ENCODE results near the gene P3H1. TPM values are rescaled to one million over a fixed set of nuclear protein-coding genes. Genes with fewer than 3 reads are reported as not detected.

Gene P3H1
- total RNA-seq, 2 donors from 2014 or later: 21.0 to 52.1 TPM

- no peak for DNase-seq (ENCODE audit: low spot score)
- Histone ChIP-seq H3K4me1 (replicated peaks) (no peaks in the 10 kb centered on the region), H3K4me3 (no peak overlapping the region), H3K36me3 (no peaks in the 10 kb centered on the region), H3K9me3 (no peaks in the 10 kb centered on the region), H3K27ac (no peak overlapping the region), H3K27me3 (replicated peaks; ENCODE audit: insufficient read depth) (no peaks in the 10 kb centered on the region)
- TF ChIP-seq CTCF (IDR thresholded peaks at IDR 0.05) (peak in 3 of 4 experiments; percentile 57 to 75 (median 66)), POLR2A (IDR thresholded peaks at IDR 0.05) (no peak), POLR2AphosphoS5 (IDR thresholded peaks at IDR 0.05) (no peak)
- 42% methylated on average over 14 of the region's 14 CpGs for WGBS
- intact Hi-C loops (cut with DNase I): loop anchor here (5.0 kb wide), 1 partner anchor 170 kb away; no protein-coding TSS in a partner anchor
Observed at GRCh38 chr1:42747125-42747524, 19.7 kb downstream of the P3H1 start.

GRCh38 chr1:42746436-42747105 is 20.3 kb downstream of the P3H1 start:
- Histone ChIP-seq H3K9me3 (no peaks in the 10 kb centered on the region), H3K27me3 (replicated peaks; ENCODE audit: insufficient read depth) (no peaks in the 10 kb centered on the region), H3K4me1 (replicated peaks) (no peaks in the 10 kb centered on the region), H3K36me3 (no peaks in the 10 kb centered on the region), H3K27ac (no peak overlapping the region), H3K4me3 (no peak overlapping the region)
- DNase-seq (ENCODE audit: low spot score): no peak
- 90% methylated on average over 12 of the region's 12 CpGs for WGBS
- TF ChIP-seq POLR2AphosphoS5 (IDR thresholded peaks at IDR 0.05) (no peak), CTCF (IDR thresholded peaks at IDR 0.05) (no peak), POLR2A (IDR thresholded peaks at IDR 0.05) (no peak)
- intact Hi-C loops (cut with DNase I): loop anchor here (5.0 kb wide), 1 partner anchor 169 kb away; no protein-coding TSS in a partner anchor

- Histone ChIP-seq H3K4me1 (replicated peaks) (no peaks in the 10 kb centered on the region), H3K27me3 (replicated peaks; ENCODE audit: insufficient read depth) (no peaks in the 10 kb centered on the region), H3K27ac (no peak overlapping the region), H3K4me3 (no peak overlapping the region), H3K9me3 (no peaks in the 10 kb centered on the region), H3K36me3 (no peaks in the 10 kb centered on the region)
- 78% methylated on average over 8 of the region's 8 CpGs for WGBS
- intact Hi-C loops (cut with DNase I): loop anchor here (5.0 kb wide), 1 partner anchor 169 kb away; no protein-coding TSS in a partner anchor
- no peak for TF ChIP-seq CTCF (IDR thresholded peaks at IDR 0.05)
- TF ChIP-seq POLR2AphosphoS5 (IDR thresholded peaks at IDR 0.05): no peak
- no peak for TF ChIP-seq POLR2A (IDR thresholded peaks at IDR 0.05)
- DNase-seq (ENCODE audit: low spot score): no peak
Observed at GRCh38 chr1:42745851-42746250, 21.0 kb downstream of the P3H1 start.

- intact Hi-C loops (cut with DNase I): no loop called here
- DNase-seq (ENCODE audit: low spot score): no peak
- TF ChIP-seq CTCF (IDR thresholded peaks at IDR 0.05) (no peak), POLR2AphosphoS5 (IDR thresholded peaks at IDR 0.05) (no peak), POLR2A (IDR thresholded peaks at IDR 0.05) (no peak)
Observed at GRCh38 chr1:42744148-42744413, 22.7 kb downstream of the P3H1 start.

More at GRCh38 chr1:42744148-42744413, 22.7 kb downstream of the P3H1 start:
- H3K4me1 ChIP-seq (replicated peaks): no peaks in the 10 kb centered on the region
- H3K4me3 ChIP-seq: no peak overlapping the region
- H3K36me3 ChIP-seq: no peaks in the 10 kb centered on the region
- 93% methylated on average over 9 of the region's 9 CpGs for WGBS
- H3K9me3 ChIP-seq: no peaks in the 10 kb centered on the region
- H3K27ac ChIP-seq: no peak overlapping the region
- H3K27me3 ChIP-seq (replicated peaks; ENCODE audit: insufficient read depth): no peaks in the 10 kb centered on the region

Measured in prostate gland (tissue), 2 donors.